Measurements from ENCODE around the gene EGFR. TPM values are rescaled to one million over a fixed set of nuclear protein-coding genes. Genes with fewer than 3 reads are reported as not detected.

EGFR gene
- total and polyA plus RNA-seq, 12 donors: 7.0 to 111 (median 71.6) TPM

DNA sequence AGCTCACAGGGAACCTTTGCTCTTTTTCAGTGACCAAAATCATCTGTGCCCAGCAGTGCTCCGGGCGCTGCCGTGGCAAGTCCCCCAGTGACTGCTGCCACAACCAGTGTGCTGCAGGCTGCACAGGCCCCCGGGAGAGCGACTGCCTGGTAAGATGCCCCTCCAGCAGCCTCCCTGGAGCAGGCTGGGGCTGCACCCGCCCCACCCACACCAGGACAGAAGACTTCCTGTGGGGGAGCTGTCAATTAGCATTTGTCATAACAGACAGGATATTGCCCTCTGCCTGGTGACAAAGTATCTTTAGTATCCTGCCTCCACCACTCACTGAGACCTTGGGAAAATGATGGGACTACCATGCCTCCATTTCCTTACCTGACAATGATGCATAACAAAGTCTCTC is 133.7 kb downstream of the EGFR start:
- H3K27ac ChIP-seq: no peak overlapping the region
- DNase-seq: no peak
- intact Hi-C loops (cut with DNase I): no loop called here
- H3K4me1 ChIP-seq (replicated peaks in 1 of 2): no peaks in the 10 kb centered on the region
- WGBS, 4 donors: 86 to 100% (median 89%) methylated on average over 4 to 6 of the region's 6 CpGs
- TF ChIP-seq, protein P1, sequence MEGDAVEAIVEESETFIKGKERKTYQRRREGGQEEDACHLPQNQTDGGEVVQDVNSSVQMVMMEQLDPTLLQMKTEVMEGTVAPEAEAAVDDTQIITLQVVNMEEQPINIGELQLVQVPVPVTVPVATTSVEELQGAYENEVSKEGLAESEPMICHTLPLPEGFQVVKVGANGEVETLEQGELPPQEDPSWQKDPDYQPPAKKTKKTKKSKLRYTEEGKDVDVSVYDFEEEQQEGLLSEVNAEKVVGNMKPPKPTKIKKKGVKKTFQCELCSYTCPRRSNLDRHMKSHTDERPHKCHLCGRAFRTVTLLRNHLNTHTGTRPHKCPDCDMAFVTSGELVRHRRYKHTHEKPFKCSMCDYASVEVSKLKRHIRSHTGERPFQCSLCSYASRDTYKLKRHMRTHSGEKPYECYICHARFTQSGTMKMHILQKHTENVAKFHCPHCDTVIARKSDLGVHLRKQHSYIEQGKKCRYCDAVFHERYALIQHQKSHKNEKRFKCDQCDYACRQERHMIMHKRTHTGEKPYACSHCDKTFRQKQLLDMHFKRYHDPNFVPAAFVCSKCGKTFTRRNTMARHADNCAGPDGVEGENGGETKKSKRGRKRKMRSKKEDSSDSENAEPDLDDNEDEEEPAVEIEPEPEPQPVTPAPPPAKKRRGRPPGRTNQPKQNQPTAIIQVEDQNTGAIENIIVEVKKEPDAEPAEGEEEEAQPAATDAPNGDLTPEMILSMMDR (IDR thresholded peaks at IDR 0.05): no peak
- no peak for TF ChIP-seq POLR2A (IDR thresholded peaks at IDR 0.05)
- H3K36me3 ChIP-seq (replicated peaks in 1 of 2): peaks cover 0 to 48% of the 10 kb centered on the region in 2 donors
- no peaks in the 10 kb centered on the region for H3K9me3 ChIP-seq (replicated peaks in 1 of 3)
- no peak overlapping the region for H3K4me3 ChIP-seq
- H3K27me3 ChIP-seq: no peaks in the 10 kb centered on the region

DNA sequence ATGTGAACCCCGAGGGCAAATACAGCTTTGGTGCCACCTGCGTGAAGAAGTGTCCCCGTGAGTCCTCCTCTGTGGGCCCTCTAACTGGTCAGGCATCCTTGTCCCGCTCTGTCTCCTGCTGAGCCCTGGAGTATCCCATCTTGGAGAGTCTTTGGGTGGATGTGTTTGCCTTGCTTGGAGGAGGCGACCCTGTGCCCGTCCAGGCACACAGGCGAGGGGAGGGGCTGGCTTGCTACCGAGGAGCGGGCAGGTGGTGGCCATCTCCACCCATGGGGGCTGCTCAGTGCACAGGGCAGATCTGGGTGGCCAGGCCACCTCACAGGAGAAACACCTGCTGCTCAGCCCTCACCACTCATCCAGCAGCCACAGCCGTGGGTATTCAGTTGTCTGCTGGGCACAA is 135.3 kb downstream of the EGFR start:
- no peaks in the 10 kb centered on the region for H3K9me3 ChIP-seq (replicated peaks in 1 of 3)
- no peak overlapping the region for H3K4me3 ChIP-seq
- peaks cover 0 to 63% of the 10 kb centered on the region in 2 donors for H3K36me3 ChIP-seq (replicated peaks in 1 of 2)
- 94 to 100% (median 96%) methylated on average over 5 to 10 of the region's 10 CpGs for WGBS, 4 donors
- H3K4me1 ChIP-seq (replicated peaks in 1 of 2): no peaks in the 10 kb centered on the region
- no peaks in the 10 kb centered on the region for H3K27me3 ChIP-seq
- intact Hi-C loops (cut with DNase I): no loop called here
- TF ChIP-seq, protein P1 (IDR thresholded peaks at IDR 0.05): no peak
- no peak for TF ChIP-seq POLR2A (IDR thresholded peaks at IDR 0.05)
- H3K27ac ChIP-seq: no peak overlapping the region
- no peak for DNase-seq

DNA sequence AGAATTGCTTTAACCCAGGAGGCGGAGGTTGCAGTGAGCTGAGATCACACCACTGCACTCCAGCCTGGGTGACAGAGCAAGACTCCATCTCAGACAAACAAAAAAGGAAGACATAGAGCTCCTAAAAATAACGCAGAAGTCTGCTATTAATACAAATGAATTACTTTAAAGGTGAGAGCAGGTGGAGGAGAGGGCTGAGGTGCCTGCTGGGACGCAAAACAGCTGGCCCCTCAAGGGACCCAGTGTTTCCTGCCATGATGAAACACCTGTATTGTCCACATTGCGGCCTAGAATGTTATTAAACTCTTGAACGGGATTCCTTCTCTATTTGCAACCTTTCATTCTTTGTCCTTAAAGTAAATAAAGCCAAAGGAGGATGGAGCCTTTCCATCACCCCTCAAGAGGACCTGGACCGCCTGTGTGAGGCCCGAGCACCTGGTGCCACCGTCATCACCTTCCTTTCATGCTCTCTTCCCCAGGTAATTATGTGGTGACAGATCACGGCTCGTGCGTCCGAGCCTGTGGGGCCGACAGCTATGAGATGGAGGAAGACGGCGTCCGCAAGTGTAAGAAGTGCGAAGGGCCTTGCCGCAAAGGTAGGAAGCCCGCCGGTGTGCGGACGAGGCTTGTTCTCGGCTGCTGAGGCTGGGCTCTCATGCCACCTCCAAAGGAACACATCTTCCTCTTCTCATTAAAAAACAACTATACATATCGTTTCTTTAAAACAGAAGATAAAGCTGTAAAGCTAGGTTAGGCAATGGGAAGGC is 136.7 kb downstream of the EGFR start:
- intact Hi-C loops (cut with DNase I): no loop called here
- peaks cover 0 to 76% of the 10 kb centered on the region in 2 donors for H3K36me3 ChIP-seq (replicated peaks in 1 of 2)
- TF ChIP-seq, protein P1 (IDR thresholded peaks at IDR 0.05): no peak
- TF ChIP-seq POLR2A (IDR thresholded peaks at IDR 0.05): no peak
- H3K4me1 ChIP-seq (replicated peaks in 1 of 2): no peaks in the 10 kb centered on the region
- 93 to 94% (median 93%) methylated on average over 24 of the region's 24 CpGs for WGBS, 4 donors
- no peaks in the 10 kb centered on the region for H3K27me3 ChIP-seq
- H3K9me3 ChIP-seq (replicated peaks in 1 of 3): no peaks in the 10 kb centered on the region
- no peak for DNase-seq
- no peak overlapping the region for H3K4me3 ChIP-seq
- H3K27ac ChIP-seq: no peak overlapping the region

DNA sequence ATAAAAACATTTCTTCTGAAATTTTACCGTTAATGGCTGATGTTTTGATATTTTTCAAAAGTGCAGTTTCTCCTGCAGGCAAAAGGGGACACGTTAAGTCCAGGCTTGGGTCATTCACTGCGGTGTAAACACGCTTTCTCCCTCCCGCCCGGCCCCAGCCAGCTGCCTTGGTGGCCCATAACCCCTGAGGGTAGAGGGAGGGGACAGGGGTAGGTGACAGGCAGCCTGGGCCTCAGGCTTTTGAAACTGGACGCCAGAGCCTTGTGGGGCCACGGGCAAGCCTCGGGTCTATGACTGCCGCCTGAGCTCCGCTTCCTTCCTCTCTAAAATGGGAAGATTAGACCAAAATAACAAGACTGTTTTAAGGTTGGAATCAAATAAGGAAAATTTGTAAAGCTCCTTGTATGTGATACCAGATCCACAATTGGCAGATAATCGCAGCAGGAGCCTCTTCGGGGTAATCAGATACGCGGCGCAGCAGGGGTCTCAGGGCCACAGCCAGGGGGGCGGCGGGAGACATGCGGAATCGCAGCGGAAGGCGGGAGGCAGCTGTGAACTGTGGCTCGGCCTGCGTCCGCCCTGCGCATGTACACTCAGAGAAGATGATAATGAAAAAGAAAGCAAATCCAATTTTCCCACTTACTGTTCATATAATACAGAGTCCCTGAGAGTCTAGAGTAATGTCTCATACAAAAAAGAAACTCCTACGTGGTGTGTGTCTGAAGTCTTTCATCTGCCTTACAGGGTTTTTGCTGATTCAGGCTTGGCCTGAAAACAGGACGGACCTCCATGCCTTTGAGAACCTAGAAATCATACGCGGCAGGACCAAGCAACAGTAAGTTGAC is 138.3 kb downstream of the EGFR start:
- Histone ChIP-seq H3K4me3 (no peak overlapping the region), H3K9me3 (replicated peaks in 1 of 3) (no peaks in the 10 kb centered on the region), H3K27me3 (no peaks in the 10 kb centered on the region), H3K4me1 (replicated peaks in 1 of 2) (no peaks in the 10 kb centered on the region), H3K36me3 (replicated peaks in 1 of 2) (peaks cover 0 to 81% of the 10 kb centered on the region in 2 donors), H3K27ac (peak overlapping the region in 2 of 5 donors; percentile 40 to 70)
- intact Hi-C loops (cut with DNase I): no loop called here
- TF ChIP-seq, protein P1 (IDR thresholded peaks at IDR 0.05): no peak
- TF ChIP-seq POLR2A (IDR thresholded peaks at IDR 0.05): no peak
- WGBS, 4 donors: 64 to 85% (median 70%) methylated on average over 30 of the region's 30 CpGs
- no peak for DNase-seq

Measured in adrenal gland (tissue), 12 donors.